MCF 10A (cell line): ENCODE data around the gene G3BP2. TPM values are rescaled to one million over a fixed set of nuclear protein-coding genes. Genes with fewer than 3 reads are reported as not detected.
A peak's percentile ranks its signal among the peaks of the same experiment; 100 is the strongest.

Source experiments
- BruUV-seq: library from RNA; stranded (reverse); fragments of 400-500 nt; replicated peaks from 2 replicates; lab custom pipeline; 2021; lab: Mats Ljungman, UMichigan
- CTCF ChIA-PET: fragments of 300-600 bp; sonication (Branson Sonifier 250); formaldehyde crosslinking; extraction: SDS; loops from one replicate; lab custom pipeline; 2021; ENCODE audit warnings: antibody characterized with exemption, inconsistent platforms; lab: Yijun Ruan, JAX
- POLR2A ChIA-PET: fragments of 300-600, 350-650 bp; sonication (Branson Sonifier 250); formaldehyde crosslinking; extraction: SDS; loops from one replicate; lab custom pipeline; 2020; ENCODE audit warnings: antibody characterized with exemption, inconsistent platforms; lab: Yijun Ruan, JAX
- DNase-seq: peaks from one replicate; pipeline ENCODE4 v3.0.0-alpha.2; 2018; ENCODE audit not compliant: unreplicated experiment
- H3K27ac Mint-ChIP-seq: one replicate; pipeline ENCODE4 v1.8.0; 2022; ENCODE audit warnings: mild to moderate bottlenecking, low read depth, mixed read lengths; ENCODE audit not compliant: unreplicated experiment
- H3K27me3 Mint-ChIP-seq: one replicate; pipeline ENCODE4 v1.8.0; 2022; ENCODE audit warnings: mixed read lengths; ENCODE audit not compliant: insufficient read depth, unreplicated experiment
- H3K36me3 Mint-ChIP-seq: one replicate; pipeline ENCODE4 v1.8.0; 2022; ENCODE audit warnings: mild to moderate bottlenecking, moderate library complexity, mixed read lengths; ENCODE audit not compliant: insufficient read depth, unreplicated experiment
- H3K4me1 Mint-ChIP-seq: one replicate; pipeline ENCODE4 v1.8.0; 2022; ENCODE audit warnings: mixed read lengths; ENCODE audit not compliant: insufficient read depth, unreplicated experiment
- H3K4me3 Mint-ChIP-seq: one replicate; pipeline ENCODE4 v1.8.0; 2022; ENCODE audit warnings: mild to moderate bottlenecking, moderate library complexity, mixed read lengths; ENCODE audit not compliant: unreplicated experiment
- H3K9me3 Mint-ChIP-seq: one replicate; pipeline ENCODE4 v1.8.0; 2022; ENCODE audit warnings: mixed read lengths; ENCODE audit not compliant: unreplicated experiment
- intact Hi-C: fragments of 100-400 bp; cut with micrococcal nuclease; formaldehyde crosslinking; loops from 2 replicates; pipeline ENCODE4 v1.14.1; 2022
- total RNA-seq: library from RNA; stranded (reverse); gene quantifications from 2 replicates; pipeline ENCODE4 v1.2.3, GENCODE V29; 2022
- TF ChIP-seq, protein P1 (sequence below): fragments of 200-600 bp; IDR thresholded peaks from one replicate; pipeline ENCODE4 v1.8.0; 2022; ENCODE audit warnings: antibody characterized with exemption, mild to moderate bottlenecking; ENCODE audit not compliant: unreplicated experiment

Gene G3BP2
- total RNA-seq, 1 experiment from 2014 or later: 179 TPM

DNA sequence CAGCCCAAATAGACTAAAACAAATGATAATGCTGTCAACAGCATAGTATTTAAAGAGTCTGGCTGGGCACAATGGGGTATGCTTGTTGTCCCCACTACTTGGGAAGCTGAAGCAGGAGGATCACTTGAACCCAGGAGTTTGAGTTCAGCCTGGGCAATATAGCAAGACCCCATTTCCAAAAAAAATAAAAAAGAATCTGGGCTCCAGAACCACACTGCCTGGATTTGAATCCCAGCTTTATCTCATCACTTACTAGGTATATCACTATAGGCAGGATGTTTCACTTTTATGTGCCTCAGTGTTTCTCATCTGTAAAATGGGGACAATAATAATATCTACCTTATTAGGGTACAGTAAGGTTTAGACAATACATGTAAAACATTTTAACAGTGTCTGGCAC, 5.3 kb upstream of the G3BP2 start:
- Mint-ChIP-seq H3K4me3 (no peak overlapping the region), H3K4me1 (no peaks in the 10 kb centered on the region), H3K36me3 (peaks cover 2% of the 10 kb centered on the region), H3K27ac (no peak overlapping the region), H3K27me3 (no peaks in the 10 kb centered on the region), H3K9me3 (no peaks in the 10 kb centered on the region)
- ChIA-PET CTCF (no interaction called here), POLR2A (no interaction called here)
- no peak for DNase-seq
- no TSS peak for BruUV-seq
- intact Hi-C loops: no loop called here
- TF ChIP-seq, protein P1, sequence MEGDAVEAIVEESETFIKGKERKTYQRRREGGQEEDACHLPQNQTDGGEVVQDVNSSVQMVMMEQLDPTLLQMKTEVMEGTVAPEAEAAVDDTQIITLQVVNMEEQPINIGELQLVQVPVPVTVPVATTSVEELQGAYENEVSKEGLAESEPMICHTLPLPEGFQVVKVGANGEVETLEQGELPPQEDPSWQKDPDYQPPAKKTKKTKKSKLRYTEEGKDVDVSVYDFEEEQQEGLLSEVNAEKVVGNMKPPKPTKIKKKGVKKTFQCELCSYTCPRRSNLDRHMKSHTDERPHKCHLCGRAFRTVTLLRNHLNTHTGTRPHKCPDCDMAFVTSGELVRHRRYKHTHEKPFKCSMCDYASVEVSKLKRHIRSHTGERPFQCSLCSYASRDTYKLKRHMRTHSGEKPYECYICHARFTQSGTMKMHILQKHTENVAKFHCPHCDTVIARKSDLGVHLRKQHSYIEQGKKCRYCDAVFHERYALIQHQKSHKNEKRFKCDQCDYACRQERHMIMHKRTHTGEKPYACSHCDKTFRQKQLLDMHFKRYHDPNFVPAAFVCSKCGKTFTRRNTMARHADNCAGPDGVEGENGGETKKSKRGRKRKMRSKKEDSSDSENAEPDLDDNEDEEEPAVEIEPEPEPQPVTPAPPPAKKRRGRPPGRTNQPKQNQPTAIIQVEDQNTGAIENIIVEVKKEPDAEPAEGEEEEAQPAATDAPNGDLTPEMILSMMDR: no peak

DNA sequence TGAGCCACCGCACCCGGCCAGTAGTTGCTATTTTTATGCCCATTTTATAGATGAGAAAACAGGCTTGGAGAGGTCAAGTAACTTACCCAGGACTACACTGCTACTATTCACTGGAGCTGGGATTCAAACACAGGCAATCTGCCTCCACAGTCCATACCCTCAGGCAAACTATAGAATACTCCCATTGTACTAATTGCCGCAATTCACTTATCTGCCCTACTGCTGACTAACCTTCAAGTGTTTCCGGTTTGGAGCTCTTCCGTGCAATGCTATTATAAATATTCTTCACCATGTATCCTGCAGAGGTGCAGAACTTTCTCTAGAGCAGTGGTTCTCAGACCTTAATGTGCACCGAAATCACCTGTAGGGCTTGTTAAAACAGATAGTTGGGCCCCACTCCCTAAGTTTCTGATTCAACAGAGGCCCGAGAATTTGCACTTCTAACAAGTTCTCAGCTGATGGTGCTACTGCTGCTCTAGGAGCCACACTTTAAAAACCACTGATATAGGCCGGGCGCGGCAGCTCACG, 1.9 kb upstream of the G3BP2 start:
- no peaks in the 10 kb centered on the region for H3K27me3 Mint-ChIP-seq
- no TSS peak for BruUV-seq
- H3K4me3 Mint-ChIP-seq: no peak overlapping the region
- peaks cover 8% of the 10 kb centered on the region for H3K36me3 Mint-ChIP-seq
- intact Hi-C loops: no loop called here
- DNase-seq: no peak
- no peaks in the 10 kb centered on the region for H3K9me3 Mint-ChIP-seq
- no peak overlapping the region for H3K27ac Mint-ChIP-seq
- H3K4me1 Mint-ChIP-seq: peaks cover 13% of the 10 kb centered on the region
- CTCF ChIA-PET: interaction anchor here (0.6 to 1.3 kb wide), 2 partner anchors 17 to 49 kb away, joined by 3 to 8 read pairs; partner anchors contain the start of gene USO1
- POLR2A ChIA-PET: interaction anchor here (1.1 to 9.1 kb wide), 6 partner anchors 9 to 161 kb away, joined by 3 to 375 read pairs (median 4); partner anchors contain the start of genes RCHY1, THAP6 and USO1
- TF ChIP-seq, protein P1: no peak

DNA sequence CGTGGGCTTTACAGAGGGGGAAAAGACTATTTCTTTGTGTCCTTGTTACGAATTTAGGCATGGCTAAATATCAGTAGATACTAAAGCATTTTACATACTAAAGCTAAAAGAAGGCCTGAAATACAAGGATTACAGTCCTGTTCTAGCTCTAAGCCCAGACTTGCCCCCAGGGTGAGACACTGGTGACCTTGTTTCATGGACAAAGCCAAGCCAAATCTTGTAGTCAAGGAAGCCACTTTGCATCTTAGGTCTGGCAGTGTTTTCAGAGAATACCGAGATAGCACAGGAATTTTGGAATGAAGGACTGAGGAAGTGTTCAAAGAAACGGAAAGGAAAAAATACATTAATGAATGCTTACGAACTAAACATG, 733 bp upstream of the G3BP2 start:
- CTCF ChIA-PET: interaction anchor here (0.6 to 7.3 kb wide), 5 partner anchors 14 to 748 kb away, joined by 3 to 57 read pairs (median 3); partner anchors contain the start of gene USO1
- intact Hi-C loops: loop anchor here (1.0 kb wide), 1 partner anchor 50 kb away; the partner anchor contains the start of gene USO1
- DNase-seq: no peak
- Mint-ChIP-seq H3K27ac (peak overlapping the region; percentile 92), H3K9me3 (no peaks in the 10 kb centered on the region), H3K4me1 (peaks cover 21% of the 10 kb centered on the region), H3K36me3 (peaks cover 8% of the 10 kb centered on the region), H3K27me3 (no peaks in the 10 kb centered on the region), H3K4me3 (peak overlapping the region; percentile 93)
- TF ChIP-seq, protein P1: no peak
- TSS peak; percentile 96 for BruUV-seq
- POLR2A ChIA-PET: interaction anchor here (0.5 to 9.1 kb wide), 28 partner anchors 9 to 1619 kb away, joined by 3 to 375 read pairs (median 4); partner anchors contain the start of genes CDKL2, RCHY1, THAP6 and USO1

DNA sequence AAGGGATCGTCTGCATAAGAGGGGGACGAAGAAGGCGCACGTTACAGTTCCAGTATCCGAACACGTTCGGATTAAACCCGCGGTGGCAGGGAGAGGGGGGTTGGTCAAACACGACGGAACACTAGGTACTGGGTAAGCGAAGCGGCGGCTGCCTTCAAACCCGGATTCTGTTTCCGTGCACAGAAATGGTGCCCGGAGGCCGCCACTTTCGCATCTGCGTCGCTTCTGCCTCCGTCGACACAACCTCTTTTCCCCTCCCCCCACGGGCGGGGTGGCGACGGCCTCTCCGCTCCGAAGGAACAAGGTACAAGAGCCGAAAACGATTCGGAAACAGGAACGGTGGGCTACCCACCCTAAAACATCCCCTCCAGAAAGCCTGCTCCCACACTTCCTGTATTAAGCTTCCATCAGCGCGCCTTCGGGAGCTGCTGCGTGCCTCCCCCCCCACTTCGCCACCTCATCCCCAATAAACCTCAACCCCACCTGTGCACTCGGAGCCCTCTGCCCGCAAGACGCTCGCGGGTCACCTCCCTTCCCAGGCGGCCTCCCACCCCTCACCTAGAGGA, 667 bp downstream of the G3BP2 start:
- H3K4me1 Mint-ChIP-seq: peaks cover 33% of the 10 kb centered on the region
- TF ChIP-seq, protein P1: no peak
- ChIA-PET CTCF (interaction anchor here (0.6 to 7.3 kb wide), 3 partner anchors 48 to 83 kb away, joined by 3 to 57 read pairs (median 5); partner anchors contain the start of gene USO1), POLR2A (interaction anchor here (0.6 to 9.1 kb wide), 14 partner anchors 10 to 1206 kb away, joined by 3 to 375 read pairs (median 4); partner anchors contain the start of genes RCHY1, THAP6 and USO1)
- H3K9me3 Mint-ChIP-seq: no peaks in the 10 kb centered on the region
- peak; percentile 55 for DNase-seq
- peak overlapping the region; percentile 92 for H3K27ac Mint-ChIP-seq
- H3K36me3 Mint-ChIP-seq: peaks cover 8% of the 10 kb centered on the region
- peak overlapping the region; percentile 93 for H3K4me3 Mint-ChIP-seq
- intact Hi-C loops: loop anchor here (1.0 kb wide), 1 partner anchor 52 kb away; the partner anchor contains the start of gene USO1
- BruUV-seq: no TSS peak
- no peaks in the 10 kb centered on the region for H3K27me3 Mint-ChIP-seq
